GM23338 (cell line): ENCODE results near the gene RAD51B. TPM values are rescaled to one million over a fixed set of nuclear protein-coding genes. Genes with fewer than 3 reads are reported as not detected.

Source experiments
- ATAC-seq: fragments of 200-7000 bp; cut with Tn5 transposase; 3 replicates; pipeline ENCODE4 v1.9.1; 2020
- DNase-seq: peaks from one replicate; pipeline ENCODE4 v3.0.0-alpha.2; 2015; ENCODE audit warnings: low spot score
- H2AFZ ChIP-seq: fragments of 200-600 bp; sonication (generic); 2 replicates; pipeline ENCODE4 v1.8.0; 2016; ENCODE audit warnings: antibody characterized with exemption, mild to moderate bottlenecking, moderate library complexity
- H3F3A ChIP-seq: fragments of 200-600 bp; sonication (generic); replicated peaks from 2 replicates; pipeline ENCODE4 v1.8.0; 2017; ENCODE audit warnings: antibody characterized with exemption, mixed run types, low read depth
- H3K27ac ChIP-seq: fragments of 200-600 bp; sonication (generic); 2 replicates; pipeline ENCODE4 v1.6.1; 2016; ENCODE audit warnings: low read depth
- H3K27me3 ChIP-seq: fragments of 200-600 bp; sonication (generic); 2 replicates; pipeline ENCODE4 v1.8.0; 2016; ENCODE audit warnings: mild to moderate bottlenecking, mixed run types, moderate library complexity; ENCODE audit not compliant: insufficient read depth
- H3K36me3 ChIP-seq: fragments of 200-600 bp; sonication (generic); 2 replicates; pipeline ENCODE4 v1.8.0; 2016; ENCODE audit warnings: mild to moderate bottlenecking; ENCODE audit not compliant: insufficient read depth
- H3K4me1 ChIP-seq: fragments of 200-600 bp; sonication (generic); 2 replicates; pipeline ENCODE4 v1.8.0; 2016; ENCODE audit warnings: mild to moderate bottlenecking, moderate library complexity; ENCODE audit not compliant: insufficient read depth
- H3K4me2 ChIP-seq: fragments of 200-600 bp; sonication (generic); 2 replicates; pipeline ENCODE4 v1.7.1; 2017; ENCODE audit warnings: mixed run types
- H3K4me3 ChIP-seq: fragments of 200-600 bp; sonication (generic); 2 replicates; pipeline ENCODE4 v1.6.1; 2016; ENCODE audit warnings: mixed run types
- H3K79me2 ChIP-seq: fragments of 200-600 bp; sonication (generic); replicated peaks from 2 replicates; pipeline ENCODE4 v1.8.0; 2017; ENCODE audit warnings: mild to moderate bottlenecking; ENCODE audit not compliant: insufficient read depth
- H3K9me2 ChIP-seq: fragments of 200-600 bp; sonication (generic); 2 replicates; pipeline ENCODE4 v1.8.0; 2017; ENCODE audit not compliant: insufficient read depth
- H4K20me1 ChIP-seq: fragments of 200-600 bp; sonication (generic); replicated peaks from 2 replicates; pipeline ENCODE4 v1.8.0; 2017; ENCODE audit warnings: mild to moderate bottlenecking; ENCODE audit not compliant: insufficient read depth
- H3K27ac Mint-ChIP-seq: 2 replicates; pipeline ENCODE4 v1.8.0; 2020; ENCODE audit warnings: inconsistent platforms, mild to moderate bottlenecking, moderate library complexity, mixed read lengths
- H3K27me3 Mint-ChIP-seq: 3 replicates; pipeline ENCODE4 v1.8.0; 2022; ENCODE audit warnings: low read depth, mild to moderate bottlenecking, moderate library complexity, mixed read lengths, inconsistent platforms; ENCODE audit not compliant: insufficient read depth, poor library complexity
- H3K36me3 Mint-ChIP-seq: 3 replicates; pipeline ENCODE4 v1.8.0; 2021; ENCODE audit warnings: low read depth, mild to moderate bottlenecking, inconsistent platforms, moderate library complexity, mixed read lengths
- H3K4me1 Mint-ChIP-seq: 3 replicates; pipeline ENCODE4 v1.8.0; 2020; ENCODE audit warnings: mild to moderate bottlenecking, inconsistent platforms, mixed read lengths
- H3K4me3 Mint-ChIP-seq: 3 replicates; pipeline ENCODE4 v1.8.0; 2021; ENCODE audit warnings: moderate library complexity, mild to moderate bottlenecking, inconsistent platforms, mixed read lengths
- H3K9me3 Mint-ChIP-seq: 3 replicates; pipeline ENCODE4 v1.8.0; 2020; ENCODE audit warnings: moderate library complexity, mild to moderate bottlenecking, inconsistent platforms, mixed read lengths
- CREB1 ChIP-seq: fragments of 250-450 bp; sonication (Bioruptor Pico); IDR thresholded peaks from 2 replicates; pipeline ENCODE4 v1.5.0; 2020; ENCODE audit warnings: low read depth, mild to moderate bottlenecking, moderate library complexity
- EZH2phosphoT487 ChIP-seq: fragments of 200-600 bp; sonication (generic); IDR thresholded peaks from one replicate; pipeline ENCODE4 v1.8.1; 2018; ENCODE audit warnings: antibody characterized with exemption; ENCODE audit not compliant: unreplicated experiment
- JUNB ChIP-seq: IDR thresholded peaks from one replicate; pipeline ENCODE4 v1.6.1; 2016; ENCODE audit warnings: antibody characterized with exemption; ENCODE audit not compliant: unreplicated experiment
- NANOG ChIP-seq: IDR thresholded peaks from 2 replicates; pipeline ENCODE4 v1.6.1; 2016; ENCODE audit warnings: antibody characterized with exemption, borderline replicate concordance
- POLR2AphosphoS5 ChIP-seq: IDR thresholded peaks from 2 replicates; pipeline ENCODE4 v1.6.1; 2016; ENCODE audit warnings: antibody characterized with exemption, low read depth
- STAT1 ChIP-seq: IDR thresholded peaks from one replicate; pipeline ENCODE4 v1.6.1; 2016; ENCODE audit warnings: antibody characterized with exemption; ENCODE audit not compliant: unreplicated experiment
- ZNF114 ChIP-seq: fragments of 250-450 bp; sonication (Bioruptor Pico); IDR thresholded peaks from 2 replicates; pipeline ENCODE4 v1.5.0; 2020; ENCODE audit warnings: mild to moderate bottlenecking, moderate library complexity
- ZNF331 ChIP-seq: fragments of 250-450 bp; sonication (Bioruptor Pico); IDR thresholded peaks from 2 replicates; pipeline ENCODE4 v1.5.0; 2020; ENCODE audit warnings: low read depth, mild to moderate bottlenecking, moderate library complexity
- polyA plus RNA-seq: library from polyadenylated mRNA; unstranded; fragments of >200 nt; fragmentation: Nextera tagmentation; extraction: Ambion mirVana; gene quantifications from 2 replicates; pipeline ENCODE4 v1.2.1, GENCODE V29; 2016
- total RNA-seq: library from RNA; depleted of rRNA; stranded (reverse); fragments of >200 nt; shearing (Covaris generic); gene quantifications from 2 replicates; pipeline ENCODE4 v1.2.3, GENCODE V29; 2014
- TF ChIP-seq, protein P1 (sequence below), 2 experiments: fragments of 200-600 bp in 1 of 2; sonication (generic) in 1 of 2; conservative IDR thresholded peaks; 2 replicates each; pipeline versions ENCODE4 v1.5.1 to v1.6.1; 2016 to 2017; ENCODE audit warnings: antibody characterized with exemption in 2 of 2, low read depth in 2 of 2, mild to moderate bottlenecking in 2 of 2, moderate library complexity in 1 of 2
- TF ChIP-seq, protein P2 (sequence below): fragments of 250-450 bp; sonication (Bioruptor Pico); IDR thresholded peaks from 2 replicates; pipeline ENCODE4 v1.5.0; 2020; ENCODE audit warnings: mild to moderate bottlenecking, moderate library complexity
- TF ChIP-seq, protein P3 (sequence below): IDR thresholded peaks from 2 replicates; pipeline ENCODE4 v1.6.1; 2016; ENCODE audit warnings: antibody characterized with exemption
- TF ChIP-seq, protein P4 (sequence below): IDR thresholded peaks from one replicate; pipeline ENCODE4 v1.6.1; 2018; ENCODE audit warnings: antibody characterized with exemption; ENCODE audit not compliant: unreplicated experiment

RAD51B gene
- total and polyA plus RNA-seq, 2 experiments from 2014 or later, result 15.7 to 29.1 TPM

DNA sequence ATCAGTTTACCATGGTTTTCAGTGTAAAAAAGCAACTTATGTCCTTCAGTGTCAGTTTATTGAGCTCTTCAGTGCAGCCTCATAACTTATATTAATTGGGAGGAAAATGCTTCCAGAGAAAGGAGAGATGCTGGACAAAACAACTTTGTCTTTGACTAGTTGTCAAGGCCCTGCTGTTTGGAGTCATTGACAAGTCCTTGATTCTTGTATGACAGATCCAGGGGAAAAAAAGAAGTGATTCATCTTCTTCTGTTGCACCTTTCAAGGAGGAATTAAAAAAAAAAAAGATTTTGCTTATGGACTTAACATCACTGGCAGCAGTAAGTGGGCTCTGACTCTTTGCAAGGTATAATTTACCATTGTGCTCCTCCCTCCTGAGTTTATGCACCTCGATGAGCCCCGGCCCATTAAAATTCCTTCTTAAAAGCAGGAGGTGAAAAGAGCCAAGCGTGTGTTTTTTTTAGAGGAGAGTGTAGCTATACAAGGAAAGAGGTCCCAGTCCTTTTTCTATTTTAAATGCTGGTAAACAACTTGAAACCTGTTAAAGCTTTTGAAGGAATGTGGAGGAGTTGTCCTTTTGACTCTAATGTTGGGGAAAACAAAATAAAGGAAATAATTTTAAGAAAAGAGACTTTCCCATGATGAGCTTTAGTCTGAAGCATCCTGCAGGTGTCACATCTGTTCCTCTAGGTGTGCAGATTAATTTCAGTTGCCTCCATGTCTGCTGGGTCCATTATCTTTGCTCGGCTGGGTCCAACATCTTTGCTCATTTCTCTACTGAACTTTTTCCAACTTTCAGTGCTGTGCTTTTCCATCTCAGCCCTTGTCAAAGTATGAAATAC lies 431.6 kb downstream of the RAD51B start (continued):
- TF ChIP-seq, protein P1, sequence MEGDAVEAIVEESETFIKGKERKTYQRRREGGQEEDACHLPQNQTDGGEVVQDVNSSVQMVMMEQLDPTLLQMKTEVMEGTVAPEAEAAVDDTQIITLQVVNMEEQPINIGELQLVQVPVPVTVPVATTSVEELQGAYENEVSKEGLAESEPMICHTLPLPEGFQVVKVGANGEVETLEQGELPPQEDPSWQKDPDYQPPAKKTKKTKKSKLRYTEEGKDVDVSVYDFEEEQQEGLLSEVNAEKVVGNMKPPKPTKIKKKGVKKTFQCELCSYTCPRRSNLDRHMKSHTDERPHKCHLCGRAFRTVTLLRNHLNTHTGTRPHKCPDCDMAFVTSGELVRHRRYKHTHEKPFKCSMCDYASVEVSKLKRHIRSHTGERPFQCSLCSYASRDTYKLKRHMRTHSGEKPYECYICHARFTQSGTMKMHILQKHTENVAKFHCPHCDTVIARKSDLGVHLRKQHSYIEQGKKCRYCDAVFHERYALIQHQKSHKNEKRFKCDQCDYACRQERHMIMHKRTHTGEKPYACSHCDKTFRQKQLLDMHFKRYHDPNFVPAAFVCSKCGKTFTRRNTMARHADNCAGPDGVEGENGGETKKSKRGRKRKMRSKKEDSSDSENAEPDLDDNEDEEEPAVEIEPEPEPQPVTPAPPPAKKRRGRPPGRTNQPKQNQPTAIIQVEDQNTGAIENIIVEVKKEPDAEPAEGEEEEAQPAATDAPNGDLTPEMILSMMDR (conservative IDR thresholded peaks at IDR 0.05; ENCODE audit: low read depth in 2 of 2), result peak in 1 of 2 experiments; percentile 26; a peak in 2 of 4 replicates
- no peak for TF ChIP-seq EZH2phosphoT487

DNA sequence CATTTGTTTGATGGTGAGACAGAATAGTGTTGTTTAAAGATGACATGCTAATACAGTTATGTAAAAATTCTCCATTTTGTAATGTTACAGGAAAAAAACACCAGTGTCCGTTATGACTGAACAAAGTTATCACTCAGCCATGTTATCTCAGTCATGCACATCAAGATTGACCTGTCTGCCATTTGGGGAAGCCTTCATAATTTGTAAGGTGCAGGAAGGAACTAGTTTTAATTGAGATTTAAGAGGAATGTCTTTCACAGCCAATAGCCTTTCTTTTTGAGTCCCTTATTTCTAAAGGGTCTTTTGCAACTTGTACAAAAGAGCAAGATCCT lies 432.2 kb downstream of the RAD51B start:
- Mint-ChIP-seq H3K4me1 (peaks cover 88% of the 10 kb centered on the region), H3K9me3 (no peaks in the 10 kb centered on the region), H3K36me3 (no peaks in the 10 kb centered on the region), H3K27me3 (no peaks in the 10 kb centered on the region), H3K27ac (no peak overlapping the region), H3K4me3 (no peak overlapping the region)
- H3K27ac ChIP-seq, result peak overlapping the region; percentile 29
- H3K79me2 ChIP-seq, result no peaks in the 10 kb centered on the region
- H4K20me1 ChIP-seq, result no peaks in the 10 kb centered on the region
- DNase-seq (no peak), ATAC-seq (no peak)
- no peaks in the 10 kb centered on the region for H3K9me2 ChIP-seq
- H3K4me3 ChIP-seq, result no peak overlapping the region
- H3K4me1 ChIP-seq, result peaks cover 88% of the 10 kb centered on the region
- no peaks in the 10 kb centered on the region for H3K27me3 ChIP-seq
- H3F3A ChIP-seq, result no peaks in the 10 kb centered on the region; the same call in 1 of the 2 replicates
- H2AFZ ChIP-seq, result no peak overlapping the region
- no peaks in the 10 kb centered on the region for H3K36me3 ChIP-seq
- no peak overlapping the region; the same call in 1 of the 2 replicates for H3K4me2 ChIP-seq
- TF ChIP-seq, protein P2, sequence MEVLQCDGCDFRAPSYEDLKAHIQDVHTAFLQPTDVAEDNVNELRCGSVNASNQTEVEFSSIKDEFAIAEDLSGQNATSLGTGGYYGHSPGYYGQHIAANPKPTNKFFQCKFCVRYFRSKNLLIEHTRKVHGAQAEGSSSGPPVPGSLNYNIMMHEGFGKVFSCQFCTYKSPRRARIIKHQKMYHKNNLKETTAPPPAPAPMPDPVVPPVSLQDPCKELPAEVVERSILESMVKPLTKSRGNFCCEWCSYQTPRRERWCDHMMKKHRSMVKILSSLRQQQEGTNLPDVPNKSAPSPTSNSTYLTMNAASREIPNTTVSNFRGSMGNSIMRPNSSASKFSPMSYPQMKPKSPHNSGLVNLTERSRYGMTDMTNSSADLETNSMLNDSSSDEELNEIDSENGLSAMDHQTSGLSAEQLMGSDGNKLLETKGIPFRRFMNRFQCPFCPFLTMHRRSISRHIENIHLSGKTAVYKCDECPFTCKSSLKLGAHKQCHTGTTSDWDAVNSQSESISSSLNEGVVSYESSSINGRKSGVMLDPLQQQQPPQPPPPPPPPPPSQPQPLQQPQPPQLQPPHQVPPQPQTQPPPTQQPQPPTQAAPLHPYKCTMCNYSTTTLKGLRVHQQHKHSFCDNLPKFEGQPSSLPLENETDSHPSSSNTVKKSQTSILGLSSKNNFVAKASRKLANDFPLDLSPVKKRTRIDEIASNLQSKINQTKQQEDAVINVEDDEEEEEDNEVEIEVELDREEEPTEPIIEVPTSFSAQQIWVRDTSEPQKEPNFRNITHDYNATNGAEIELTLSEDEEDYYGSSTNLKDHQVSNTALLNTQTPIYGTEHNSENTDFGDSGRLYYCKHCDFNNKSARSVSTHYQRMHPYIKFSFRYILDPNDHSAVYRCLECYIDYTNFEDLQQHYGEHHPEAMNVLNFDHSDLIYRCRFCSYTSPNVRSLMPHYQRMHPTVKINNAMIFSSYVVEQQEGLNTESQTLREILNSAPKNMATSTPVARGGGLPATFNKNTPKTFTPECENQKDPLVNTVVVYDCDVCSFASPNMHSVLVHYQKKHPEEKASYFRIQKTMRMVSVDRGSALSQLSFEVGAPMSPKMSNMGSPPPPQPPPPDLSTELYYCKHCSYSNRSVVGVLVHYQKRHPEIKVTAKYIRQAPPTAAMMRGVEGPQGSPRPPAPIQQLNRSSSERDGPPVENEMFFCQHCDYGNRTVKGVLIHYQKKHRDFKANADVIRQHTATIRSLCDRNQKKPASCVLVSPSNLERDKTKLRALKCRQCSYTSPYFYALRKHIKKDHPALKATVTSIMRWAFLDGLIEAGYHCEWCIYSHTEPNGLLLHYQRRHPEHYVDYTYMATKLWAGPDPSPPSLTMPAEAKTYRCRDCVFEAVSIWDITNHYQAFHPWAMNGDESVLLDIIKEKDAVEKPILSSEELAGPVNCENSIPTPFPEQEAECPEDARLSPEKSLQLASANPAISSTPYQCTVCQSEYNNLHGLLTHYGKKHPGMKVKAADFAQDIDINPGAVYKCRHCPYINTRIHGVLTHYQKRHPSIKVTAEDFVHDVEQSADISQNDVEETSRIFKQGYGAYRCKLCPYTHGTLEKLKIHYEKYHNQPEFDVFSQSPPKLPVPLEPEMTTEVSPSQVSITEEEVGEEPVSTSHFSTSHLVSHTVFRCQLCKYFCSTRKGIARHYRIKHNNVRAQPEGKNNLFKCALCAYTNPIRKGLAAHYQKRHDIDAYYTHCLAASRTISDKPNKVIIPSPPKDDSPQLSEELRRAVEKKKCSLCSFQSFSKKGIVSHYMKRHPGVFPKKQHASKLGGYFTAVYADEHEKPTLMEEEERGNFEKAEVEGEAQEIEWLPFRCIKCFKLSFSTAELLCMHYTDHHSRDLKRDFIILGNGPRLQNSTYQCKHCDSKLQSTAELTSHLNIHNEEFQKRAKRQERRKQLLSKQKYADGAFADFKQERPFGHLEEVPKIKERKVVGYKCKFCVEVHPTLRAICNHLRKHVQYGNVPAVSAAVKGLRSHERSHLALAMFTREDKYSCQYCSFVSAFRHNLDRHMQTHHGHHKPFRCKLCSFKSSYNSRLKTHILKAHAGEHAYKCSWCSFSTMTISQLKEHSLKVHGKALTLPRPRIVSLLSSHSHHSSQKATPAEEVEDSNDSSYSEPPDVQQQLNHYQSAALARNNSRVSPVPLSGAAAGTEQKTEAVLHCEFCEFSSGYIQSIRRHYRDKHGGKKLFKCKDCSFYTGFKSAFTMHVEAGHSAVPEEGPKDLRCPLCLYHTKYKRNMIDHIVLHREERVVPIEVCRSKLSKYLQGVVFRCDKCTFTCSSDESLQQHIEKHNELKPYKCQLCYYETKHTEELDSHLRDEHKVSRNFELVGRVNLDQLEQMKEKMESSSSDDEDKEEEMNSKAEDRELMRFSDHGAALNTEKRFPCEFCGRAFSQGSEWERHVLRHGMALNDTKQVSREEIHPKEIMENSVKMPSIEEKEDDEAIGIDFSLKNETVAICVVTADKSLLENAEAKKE (CRISPR knock-in tag), result no peak
- no peak for TF ChIP-seq ZNF114 (CRISPR knock-in tag)
- TF ChIP-seq CREB1 (CRISPR knock-in tag), result no peak
- no peak for TF ChIP-seq EZH2phosphoT487
- TF ChIP-seq JUNB, result no peak
- TF ChIP-seq NANOG, result no peak
- no peak for TF ChIP-seq STAT1
- no peak for TF ChIP-seq ZNF331 (CRISPR knock-in tag)
- no peak for TF ChIP-seq POLR2AphosphoS5
- TF ChIP-seq, protein P3, sequence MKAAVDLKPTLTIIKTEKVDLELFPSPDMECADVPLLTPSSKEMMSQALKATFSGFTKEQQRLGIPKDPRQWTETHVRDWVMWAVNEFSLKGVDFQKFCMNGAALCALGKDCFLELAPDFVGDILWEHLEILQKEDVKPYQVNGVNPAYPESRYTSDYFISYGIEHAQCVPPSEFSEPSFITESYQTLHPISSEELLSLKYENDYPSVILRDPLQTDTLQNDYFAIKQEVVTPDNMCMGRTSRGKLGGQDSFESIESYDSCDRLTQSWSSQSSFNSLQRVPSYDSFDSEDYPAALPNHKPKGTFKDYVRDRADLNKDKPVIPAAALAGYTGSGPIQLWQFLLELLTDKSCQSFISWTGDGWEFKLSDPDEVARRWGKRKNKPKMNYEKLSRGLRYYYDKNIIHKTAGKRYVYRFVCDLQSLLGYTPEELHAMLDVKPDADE, result no peak
- TF ChIP-seq, protein P4, sequence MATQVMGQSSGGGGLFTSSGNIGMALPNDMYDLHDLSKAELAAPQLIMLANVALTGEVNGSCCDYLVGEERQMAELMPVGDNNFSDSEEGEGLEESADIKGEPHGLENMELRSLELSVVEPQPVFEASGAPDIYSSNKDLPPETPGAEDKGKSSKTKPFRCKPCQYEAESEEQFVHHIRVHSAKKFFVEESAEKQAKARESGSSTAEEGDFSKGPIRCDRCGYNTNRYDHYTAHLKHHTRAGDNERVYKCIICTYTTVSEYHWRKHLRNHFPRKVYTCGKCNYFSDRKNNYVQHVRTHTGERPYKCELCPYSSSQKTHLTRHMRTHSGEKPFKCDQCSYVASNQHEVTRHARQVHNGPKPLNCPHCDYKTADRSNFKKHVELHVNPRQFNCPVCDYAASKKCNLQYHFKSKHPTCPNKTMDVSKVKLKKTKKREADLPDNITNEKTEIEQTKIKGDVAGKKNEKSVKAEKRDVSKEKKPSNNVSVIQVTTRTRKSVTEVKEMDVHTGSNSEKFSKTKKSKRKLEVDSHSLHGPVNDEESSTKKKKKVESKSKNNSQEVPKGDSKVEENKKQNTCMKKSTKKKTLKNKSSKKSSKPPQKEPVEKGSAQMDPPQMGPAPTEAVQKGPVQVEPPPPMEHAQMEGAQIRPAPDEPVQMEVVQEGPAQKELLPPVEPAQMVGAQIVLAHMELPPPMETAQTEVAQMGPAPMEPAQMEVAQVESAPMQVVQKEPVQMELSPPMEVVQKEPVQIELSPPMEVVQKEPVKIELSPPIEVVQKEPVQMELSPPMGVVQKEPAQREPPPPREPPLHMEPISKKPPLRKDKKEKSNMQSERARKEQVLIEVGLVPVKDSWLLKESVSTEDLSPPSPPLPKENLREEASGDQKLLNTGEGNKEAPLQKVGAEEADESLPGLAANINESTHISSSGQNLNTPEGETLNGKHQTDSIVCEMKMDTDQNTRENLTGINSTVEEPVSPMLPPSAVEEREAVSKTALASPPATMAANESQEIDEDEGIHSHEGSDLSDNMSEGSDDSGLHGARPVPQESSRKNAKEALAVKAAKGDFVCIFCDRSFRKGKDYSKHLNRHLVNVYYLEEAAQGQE, result no peak
